H1 (cell line): ENCODE results near the gene KDM2A.

ENCODE experiments used
- CBX5 ChIP-seq: fragments of 300-800, 300-1000 bp; sonication (generic); IDR thresholded peaks from 2 replicates; pipeline ENCODE4 v1.7.1; 2016; ENCODE audit warnings: antibody characterized with exemption, low read length, low read depth
- EP300 ChIP-seq, 2 experiments: IDR thresholded peaks; 1 replicate in 1 of 2; 2 replicates in 1 of 2; pipeline ENCODE4 v1.6.1; 2011 to 2012; ENCODE audit warnings: low read depth in 2 of 2, low read length in 2 of 2, mild to moderate bottlenecking in 2 of 2, borderline replicate concordance in 1 of 2, inconsistent platforms in 1 of 2, moderate library complexity in 1 of 2
- FOSL1 ChIP-seq: IDR thresholded peaks from 2 replicates; pipeline ENCODE4 v1.6.1; 2011; ENCODE audit warnings: mild to moderate bottlenecking, low read depth, low read length, moderate library complexity; ENCODE audit not compliant: insufficient read depth
- RAD21 ChIP-seq, 2 experiments: IDR thresholded peaks in 1 of 2; conservative IDR thresholded peaks in 1 of 2; 2 replicates each; pipeline ENCODE4 v1.6.1; 2011; ENCODE audit warnings: low read depth in 2 of 2, low read length in 2 of 2, improper control_type of control experiment in 1 of 2, inconsistent platforms in 1 of 2, mild to moderate bottlenecking in 1 of 2, moderate library complexity in 1 of 2
- RNF2 ChIP-seq: fragments of 200-900, 300-1000 bp; sonication (generic); IDR thresholded peaks from 2 replicates; pipeline ENCODE4 v1.7.1; 2016; ENCODE audit warnings: borderline replicate concordance, low read depth, mild to moderate bottlenecking, antibody characterized with exemption, low read length; ENCODE audit not compliant: poor library complexity, severe bottlenecking; ENCODE audit errors: missing control alignments
- TF ChIP-seq, protein P1 (sequence below), 3 experiments: IDR thresholded peaks; 1 replicate in 2 of 3; 2 replicates in 1 of 3; pipeline versions ENCODE4 v1.5.1 to v1.6.1; 2011; ENCODE audit warnings: low read length in 3 of 3, mild to moderate bottlenecking in 3 of 3, inconsistent platforms in 2 of 3, low read depth in 1 of 3, moderate library complexity in 1 of 3; ENCODE audit not compliant: insufficient read depth in 1 of 3; ENCODE audit errors: control extremely low read depth in 1 of 3

- TF ChIP-seq, protein P1, sequence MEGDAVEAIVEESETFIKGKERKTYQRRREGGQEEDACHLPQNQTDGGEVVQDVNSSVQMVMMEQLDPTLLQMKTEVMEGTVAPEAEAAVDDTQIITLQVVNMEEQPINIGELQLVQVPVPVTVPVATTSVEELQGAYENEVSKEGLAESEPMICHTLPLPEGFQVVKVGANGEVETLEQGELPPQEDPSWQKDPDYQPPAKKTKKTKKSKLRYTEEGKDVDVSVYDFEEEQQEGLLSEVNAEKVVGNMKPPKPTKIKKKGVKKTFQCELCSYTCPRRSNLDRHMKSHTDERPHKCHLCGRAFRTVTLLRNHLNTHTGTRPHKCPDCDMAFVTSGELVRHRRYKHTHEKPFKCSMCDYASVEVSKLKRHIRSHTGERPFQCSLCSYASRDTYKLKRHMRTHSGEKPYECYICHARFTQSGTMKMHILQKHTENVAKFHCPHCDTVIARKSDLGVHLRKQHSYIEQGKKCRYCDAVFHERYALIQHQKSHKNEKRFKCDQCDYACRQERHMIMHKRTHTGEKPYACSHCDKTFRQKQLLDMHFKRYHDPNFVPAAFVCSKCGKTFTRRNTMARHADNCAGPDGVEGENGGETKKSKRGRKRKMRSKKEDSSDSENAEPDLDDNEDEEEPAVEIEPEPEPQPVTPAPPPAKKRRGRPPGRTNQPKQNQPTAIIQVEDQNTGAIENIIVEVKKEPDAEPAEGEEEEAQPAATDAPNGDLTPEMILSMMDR (IDR thresholded peaks at IDR 0.05; ENCODE audit: control extremely low read depth in 1 of 3, insufficient read depth in 1 of 3, low read depth in 1 of 3, low read length in 3 of 3): no peak
- TF ChIP-seq RAD21 (IDR thresholded peaks at IDR 0.05 in 1 of 2, conservative IDR thresholded peaks at IDR 0.05 in 1 of 2; ENCODE audit: low read depth in 2 of 2, low read length in 2 of 2) (no peak), CBX5 (no peak), FOSL1 (no peak), EP300 (IDR thresholded peaks at IDR 0.05; ENCODE audit: borderline replicate concordance in 1 of 2, low read depth in 2 of 2, low read length in 2 of 2) (no peak), RNF2 (no peak)
Observed at GRCh38 chr11:67264877-67265632, 146.0 kb downstream of the KDM2A start.
